ENCODE data around the gene MINDY1.
A peak's percentile ranks its signal among the peaks of the same experiment; 100 is the strongest.

The MINDY1 gene

GRCh38 chr1:150985179-150985825 is 21.4 kb downstream of the MINDY1 start:
- no peak overlapping the region for H3K27ac ChIP-seq
- no peak for TF ChIP-seq ZFX (IDR thresholded peaks at IDR 0.05; ENCODE audit: borderline replicate concordance)
- TF ChIP-seq, protein P1, sequence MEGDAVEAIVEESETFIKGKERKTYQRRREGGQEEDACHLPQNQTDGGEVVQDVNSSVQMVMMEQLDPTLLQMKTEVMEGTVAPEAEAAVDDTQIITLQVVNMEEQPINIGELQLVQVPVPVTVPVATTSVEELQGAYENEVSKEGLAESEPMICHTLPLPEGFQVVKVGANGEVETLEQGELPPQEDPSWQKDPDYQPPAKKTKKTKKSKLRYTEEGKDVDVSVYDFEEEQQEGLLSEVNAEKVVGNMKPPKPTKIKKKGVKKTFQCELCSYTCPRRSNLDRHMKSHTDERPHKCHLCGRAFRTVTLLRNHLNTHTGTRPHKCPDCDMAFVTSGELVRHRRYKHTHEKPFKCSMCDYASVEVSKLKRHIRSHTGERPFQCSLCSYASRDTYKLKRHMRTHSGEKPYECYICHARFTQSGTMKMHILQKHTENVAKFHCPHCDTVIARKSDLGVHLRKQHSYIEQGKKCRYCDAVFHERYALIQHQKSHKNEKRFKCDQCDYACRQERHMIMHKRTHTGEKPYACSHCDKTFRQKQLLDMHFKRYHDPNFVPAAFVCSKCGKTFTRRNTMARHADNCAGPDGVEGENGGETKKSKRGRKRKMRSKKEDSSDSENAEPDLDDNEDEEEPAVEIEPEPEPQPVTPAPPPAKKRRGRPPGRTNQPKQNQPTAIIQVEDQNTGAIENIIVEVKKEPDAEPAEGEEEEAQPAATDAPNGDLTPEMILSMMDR (IDR thresholded peaks at IDR 0.05) = no peak

- TF ChIP-seq, protein P1 (IDR thresholded peaks at IDR 0.05) = no peak
- TF ChIP-seq ZFX (IDR thresholded peaks at IDR 0.05; ENCODE audit: borderline replicate concordance) = no peak
- peak within 1 kb of the TSS; percentile 48 for H3K27ac ChIP-seq
Observed at GRCh38 chr1:150981805-150982712, 24.6 kb downstream of the MINDY1 start, which contains the start of gene ANXA9. Gene ANXA9, plus strand, starts transcription at chr1:150982292. Its CDS starts 814 bp downstream, at chr1:150983106.

DNA sequence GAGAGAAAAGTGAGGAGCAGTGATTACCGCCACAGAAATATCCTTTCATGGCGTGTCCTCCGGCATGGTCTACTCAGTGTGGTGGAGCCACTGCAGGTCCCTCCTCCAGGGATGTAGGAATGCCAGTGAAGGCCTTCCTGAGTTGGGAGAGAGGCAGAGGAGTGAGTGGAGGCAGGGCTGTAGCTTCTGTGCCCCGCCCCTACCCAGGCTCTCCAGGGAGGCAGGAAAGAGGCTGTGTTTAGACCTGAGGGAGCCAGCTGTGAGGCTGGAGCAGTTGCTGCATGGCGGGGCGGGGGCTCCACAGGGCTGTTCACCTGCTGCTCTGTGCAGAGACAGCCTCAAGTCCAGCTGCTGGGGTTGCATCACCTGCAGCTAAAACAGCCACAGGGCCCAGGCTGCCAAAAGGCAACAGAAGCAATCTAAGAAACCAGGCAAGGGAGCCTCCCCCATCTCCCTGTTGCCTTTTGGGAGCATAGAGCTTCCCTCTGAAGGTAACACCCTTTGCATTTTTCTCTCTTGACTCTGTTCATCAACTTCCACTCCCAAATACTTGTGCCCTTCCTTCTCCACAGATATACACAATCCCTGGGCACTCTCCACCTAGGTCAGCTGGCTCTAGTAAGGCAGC is 25.4 kb downstream of the MINDY1 start:
- TF ChIP-seq, protein P1 (IDR thresholded peaks at IDR 0.05) = no peak
- TF ChIP-seq ZFX (IDR thresholded peaks at IDR 0.05; ENCODE audit: borderline replicate concordance) = no peak
- peak overlapping the region; percentile 48 for H3K27ac ChIP-seq

DNA sequence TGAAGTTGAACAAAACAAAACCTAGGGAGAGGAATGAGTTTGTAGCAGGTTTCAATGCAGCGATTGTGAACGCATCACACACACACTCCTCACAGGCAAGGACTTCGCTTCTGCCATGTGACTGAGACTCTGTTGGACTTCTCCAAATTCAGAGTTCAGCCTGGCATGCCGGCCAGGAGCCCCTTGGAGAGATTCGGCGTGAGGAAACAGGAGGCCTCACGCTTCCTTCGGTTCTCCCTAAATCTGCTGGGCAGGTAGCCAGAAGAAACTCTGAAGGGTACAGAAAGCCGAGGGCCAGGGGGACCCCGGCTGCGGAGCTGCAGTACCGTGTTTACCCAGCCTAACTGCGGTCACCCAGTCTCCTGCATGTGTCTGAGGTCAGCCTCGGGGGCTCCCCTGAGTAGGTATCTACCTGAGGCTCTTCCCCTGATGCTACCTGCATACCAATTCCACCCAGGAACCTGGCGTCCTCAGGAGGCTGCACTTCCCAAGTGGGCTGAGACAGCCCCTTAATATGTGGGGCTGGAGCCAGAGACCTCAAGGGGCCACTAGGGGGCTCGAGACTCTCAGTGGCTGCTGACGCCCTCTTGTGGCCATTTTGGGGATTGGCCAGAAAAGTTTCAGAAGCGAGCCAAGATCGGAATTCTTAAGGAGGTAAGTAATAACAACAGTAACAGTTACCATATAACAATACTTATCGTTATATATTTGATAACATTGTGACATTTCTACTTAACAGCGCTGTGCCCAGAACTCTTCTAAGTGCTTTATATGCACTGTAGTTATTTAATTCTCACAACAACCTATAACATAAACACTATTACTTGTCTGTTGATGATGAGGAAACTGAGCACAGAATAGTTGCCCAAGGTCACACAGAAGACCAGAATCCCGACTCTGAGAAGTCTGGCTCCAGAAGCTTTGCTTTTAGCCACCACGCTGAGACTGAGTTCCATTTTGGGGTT is 27.3 kb downstream of the MINDY1 start:
- TF ChIP-seq, protein P1 (IDR thresholded peaks at IDR 0.05) = peak; percentile 100
- no peak for TF ChIP-seq ZFX (IDR thresholded peaks at IDR 0.05; ENCODE audit: borderline replicate concordance)
- H3K27ac ChIP-seq = no peak overlapping the region; the same call in 1 of the 2 replicates

GRCh38 chr1:150976879-150977694 is 29.6 kb downstream of the MINDY1 start:
- TF ChIP-seq, protein P1 (IDR thresholded peaks at IDR 0.05) = no peak
- H3K27ac ChIP-seq = peak overlapping the region; percentile 43; the same call in 1 of the 2 replicates

- no peak for TF ChIP-seq ZFX (IDR thresholded peaks at IDR 0.05; ENCODE audit: borderline replicate concordance)
- TF ChIP-seq, protein P1 (IDR thresholded peaks at IDR 0.05) = no peak
- peak overlapping the region; percentile 43; the same call in 1 of the 2 replicates for H3K27ac ChIP-seq
Observed at GRCh38 chr1:150976401-150976821, 30.3 kb downstream of the MINDY1 start.
